ENCODE measurements around the gene MSH5. TPM values are rescaled to one million over a fixed set of nuclear protein-coding genes. Genes with fewer than 3 reads are reported as not detected.

MSH5 gene
- total RNA-seq, 1 donor from 2014 or later: 50.9 TPM

DNA sequence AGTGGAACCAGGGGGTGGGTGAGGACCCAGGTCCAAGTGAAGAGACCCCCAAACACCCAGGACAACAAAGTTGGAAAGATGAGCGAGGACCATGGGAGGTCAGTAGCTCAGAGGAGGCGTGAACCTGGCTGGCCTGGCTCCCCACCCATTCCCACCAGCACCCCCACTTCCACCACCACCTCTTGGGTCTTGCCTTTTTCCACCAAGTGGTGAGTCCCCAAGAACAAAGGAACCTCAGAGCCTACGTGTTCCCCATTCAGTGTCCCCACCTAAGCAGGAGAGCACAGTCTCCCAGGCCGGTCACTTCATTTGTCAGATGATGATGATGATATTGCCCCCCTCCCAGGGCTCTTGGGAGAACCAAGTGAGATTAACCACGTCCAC, 37.9 kb downstream of the MSH5 start:
- H3F3A ChIP-seq (ENCODE audit: low read depth): no peaks in the 10 kb centered on the region
- H3K9me3 Mint-ChIP-seq: no peaks in the 10 kb centered on the region
- H3K4me3 Mint-ChIP-seq: no peak overlapping the region
- no peaks in the 10 kb centered on the region for H3K9me3 ChIP-seq (ENCODE audit: low read depth)
- peaks cover 4% of the 10 kb centered on the region for H3K36me3 Mint-ChIP-seq
- H3K36me3 ChIP-seq: no peaks in the 10 kb centered on the region
- H3K79me2 ChIP-seq (ENCODE audit: low read depth): no peaks in the 10 kb centered on the region
- H3K4me1 ChIP-seq: no peaks in the 10 kb centered on the region
- H3K27me3 Mint-ChIP-seq (ENCODE audit: insufficient read depth, low read depth): no peaks in the 10 kb centered on the region
- H3K9ac ChIP-seq: no peak overlapping the region
- H3K27ac Mint-ChIP-seq: peak overlapping the region; percentile 21
- no peak overlapping the region for H2AFZ ChIP-seq (replicated peaks)
- no peak overlapping the region for H3K4me3 ChIP-seq
- TF ChIP-seq EZH2 (IDR thresholded peaks at IDR 0.05) (no peak), EZH2phosphoT487 (IDR thresholded peaks at IDR 0.05) (no peak), CTCF (IDR thresholded peaks at IDR 0.05) (no peak)
- no peak for DNase-seq (ENCODE audit: low spot score)
- H3K27ac ChIP-seq: no peak overlapping the region
- no peak overlapping the region for H3K4me2 ChIP-seq
- no peaks in the 10 kb centered on the region for H4K20me1 ChIP-seq (ENCODE audit: low read depth)
- H3K27me3 ChIP-seq: no peaks in the 10 kb centered on the region
- H3K4me1 Mint-ChIP-seq: peaks cover 6% of the 10 kb centered on the region

- Mint-ChIP-seq H3K27ac (no peak overlapping the region), H3K4me3 (no peak overlapping the region), H3K36me3 (peaks cover 8% of the 10 kb centered on the region), H3K9me3 (no peaks in the 10 kb centered on the region), H3K27me3 (ENCODE audit: insufficient read depth, low read depth) (peaks cover 2% of the 10 kb centered on the region), H3K4me1 (peaks cover 6% of the 10 kb centered on the region)
- Histone ChIP-seq H3K4me2 (no peak overlapping the region), H3K4me3 (no peak overlapping the region), H3K36me3 (no peaks in the 10 kb centered on the region), H4K20me1 (ENCODE audit: low read depth) (no peaks in the 10 kb centered on the region), H3K27ac (no peak overlapping the region), H2AFZ (replicated peaks) (no peak overlapping the region), H3K4me1 (no peaks in the 10 kb centered on the region), H3K27me3 (no peaks in the 10 kb centered on the region), H3K9me3 (ENCODE audit: low read depth) (no peaks in the 10 kb centered on the region), H3F3A (ENCODE audit: low read depth) (no peaks in the 10 kb centered on the region), H3K79me2 (ENCODE audit: low read depth) (no peaks in the 10 kb centered on the region), H3K9ac (no peak overlapping the region)
- TF ChIP-seq EZH2 (IDR thresholded peaks at IDR 0.05) (no peak), EZH2phosphoT487 (IDR thresholded peaks at IDR 0.05) (no peak), CTCF (IDR thresholded peaks at IDR 0.05) (no peak)
- DNase-seq (ENCODE audit: low spot score): no peak
These were observed 38.4 kb downstream of the MSH5 start for GRCh38 chr6:31778193-31778592.

- no peaks in the 10 kb centered on the region for H3K9me3 Mint-ChIP-seq
- Histone ChIP-seq H3K9me3 (ENCODE audit: low read depth) (no peaks in the 10 kb centered on the region), H3K9ac (no peak overlapping the region), H4K20me1 (ENCODE audit: low read depth) (no peaks in the 10 kb centered on the region), H3K4me1 (no peaks in the 10 kb centered on the region), H3F3A (ENCODE audit: low read depth) (no peaks in the 10 kb centered on the region), H3K36me3 (no peaks in the 10 kb centered on the region), H3K4me3 (no peak overlapping the region), H3K27me3 (no peaks in the 10 kb centered on the region), H2AFZ (replicated peaks) (no peak overlapping the region), H3K79me2 (ENCODE audit: low read depth) (no peaks in the 10 kb centered on the region), H3K4me2 (no peak overlapping the region), H3K27ac (no peak overlapping the region)
- H3K36me3 Mint-ChIP-seq: peaks cover 9% of the 10 kb centered on the region
- DNase-seq (ENCODE audit: low spot score): no peak
- no peak overlapping the region for H3K27ac Mint-ChIP-seq
- peaks cover 6% of the 10 kb centered on the region for H3K4me1 Mint-ChIP-seq
- H3K27me3 Mint-ChIP-seq (ENCODE audit: insufficient read depth, low read depth): peaks cover 2% of the 10 kb centered on the region
- TF ChIP-seq EZH2phosphoT487 (IDR thresholded peaks at IDR 0.05) (no peak), EZH2 (IDR thresholded peaks at IDR 0.05) (no peak), CTCF (IDR thresholded peaks at IDR 0.05) (no peak)
- H3K4me3 Mint-ChIP-seq: no peak overlapping the region
These were observed 39.4 kb downstream of the MSH5 start for GRCh38 chr6:31778999-31779885.

All from neural progenitor cell (in vitro differentiated cells).